RKO (cell line): ENCODE measurements around the gene STK32B.

Source experiments
- DNase-seq: peaks from one replicate; pipeline ENCODE4 v3.0.0-alpha.2; 2016; ENCODE audit warnings: low spot score

The STK32B gene

DNA sequence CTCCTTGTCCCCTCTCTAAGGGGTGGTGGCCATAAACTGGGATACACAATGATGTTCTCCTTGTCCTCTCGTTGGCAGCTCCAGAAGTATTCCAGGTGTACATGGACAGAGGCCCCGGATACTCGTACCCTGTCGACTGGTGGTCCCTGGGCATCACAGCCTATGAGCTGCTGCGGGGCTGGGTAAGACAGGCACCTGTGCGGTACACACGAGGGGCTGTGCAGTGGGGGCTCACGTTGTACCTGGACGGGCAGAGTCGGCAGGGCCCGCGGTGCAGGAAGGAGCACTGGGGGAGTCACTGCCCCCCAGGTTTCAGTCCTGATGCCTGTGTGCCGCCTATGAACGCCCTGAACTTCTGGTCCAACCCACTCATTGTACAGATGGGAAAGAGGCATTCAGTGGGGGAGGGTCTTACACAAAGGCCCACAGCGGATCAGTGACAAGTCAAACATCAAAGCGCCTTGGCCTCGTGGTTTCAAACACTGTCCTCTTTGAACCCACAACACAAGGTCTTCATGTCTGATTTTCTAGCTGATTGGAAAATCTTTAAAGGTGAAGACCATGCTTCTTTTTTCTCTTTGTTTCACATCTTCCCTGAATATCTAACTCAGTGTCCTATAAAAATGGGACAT is 395.4 kb downstream of the STK32B start:
- no peak for DNase-seq

DNA sequence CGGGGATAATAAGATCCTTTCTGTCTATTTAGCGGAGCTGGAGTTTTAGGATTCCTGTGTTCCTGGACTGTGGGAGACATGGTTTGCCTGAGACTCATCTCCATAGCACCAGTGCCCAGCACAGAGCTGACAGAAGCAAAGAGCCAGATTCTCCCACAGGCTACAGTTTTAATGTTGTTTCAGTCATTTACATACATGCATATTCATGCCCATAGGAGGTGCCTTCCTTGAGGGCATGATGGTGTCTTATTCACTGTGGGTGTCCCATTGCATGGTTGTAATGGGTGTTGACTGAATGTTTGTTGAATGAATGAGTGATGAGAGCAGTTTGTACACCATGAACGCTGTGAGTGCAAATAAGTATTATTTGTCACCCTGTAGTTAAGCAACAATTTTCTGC is 396.5 kb downstream of the STK32B start:
- DNase-seq = no peak

DNA sequence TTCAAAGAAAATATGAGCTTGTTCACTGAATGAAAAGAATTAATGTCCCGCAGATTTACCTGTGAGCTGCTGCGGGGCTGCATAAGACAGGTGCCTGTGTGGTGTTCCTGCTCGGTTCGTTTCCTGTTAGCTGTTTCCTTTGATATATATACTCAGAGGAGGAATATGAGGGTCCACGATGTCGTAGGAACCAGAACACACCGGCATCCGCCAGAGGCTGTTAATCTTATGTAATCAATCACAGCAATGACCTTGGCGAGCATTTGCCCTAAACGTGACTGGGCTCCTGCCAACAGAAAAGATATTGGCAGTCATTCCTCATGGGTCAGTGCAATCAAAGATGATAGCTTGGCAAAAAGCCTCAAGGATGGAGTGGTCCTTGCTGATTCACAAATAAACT is 396.9 kb downstream of the STK32B start:
- DNase-seq = no peak

DNA sequence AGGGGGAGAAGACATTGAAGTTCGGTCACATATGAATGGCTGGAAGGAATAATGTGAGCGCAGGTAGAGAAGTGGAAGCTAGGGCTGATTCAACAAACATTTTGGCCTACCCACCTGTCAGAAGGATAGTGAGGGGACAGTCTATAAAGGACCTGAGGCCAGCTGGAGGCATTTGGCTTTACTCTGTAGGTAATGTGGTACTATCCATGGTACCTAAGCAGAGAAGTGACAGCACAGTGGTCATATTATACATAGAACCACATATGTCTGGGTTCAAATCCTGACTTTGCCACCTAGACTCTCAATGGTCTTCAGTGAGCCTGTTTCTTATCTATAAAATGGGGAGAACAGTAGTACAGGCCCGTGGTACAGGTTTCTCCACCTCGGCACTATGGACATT is 400.0 kb downstream of the STK32B start:
- DNase-seq = no peak

DNA sequence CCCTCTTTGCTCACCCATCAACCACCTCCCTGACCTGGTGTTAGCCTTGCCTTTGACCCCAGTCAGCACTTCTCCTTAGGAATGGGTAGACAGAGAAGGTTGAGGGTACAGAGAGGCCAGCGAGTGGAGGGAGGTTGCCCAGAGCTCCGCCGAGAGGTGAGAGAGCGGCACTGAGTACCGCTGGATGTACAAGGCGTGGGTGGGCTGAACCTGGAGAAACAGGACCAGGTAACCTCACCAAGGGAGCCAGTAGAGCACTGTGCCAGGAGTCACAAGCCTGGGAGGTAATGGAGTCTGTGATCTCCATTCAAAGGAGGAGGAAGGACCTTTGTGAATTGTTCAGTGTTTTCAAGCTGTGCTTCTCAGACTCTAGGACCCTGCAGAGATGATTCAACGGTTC is 400.9 kb downstream of the STK32B start:
- no peak for DNase-seq

DNA sequence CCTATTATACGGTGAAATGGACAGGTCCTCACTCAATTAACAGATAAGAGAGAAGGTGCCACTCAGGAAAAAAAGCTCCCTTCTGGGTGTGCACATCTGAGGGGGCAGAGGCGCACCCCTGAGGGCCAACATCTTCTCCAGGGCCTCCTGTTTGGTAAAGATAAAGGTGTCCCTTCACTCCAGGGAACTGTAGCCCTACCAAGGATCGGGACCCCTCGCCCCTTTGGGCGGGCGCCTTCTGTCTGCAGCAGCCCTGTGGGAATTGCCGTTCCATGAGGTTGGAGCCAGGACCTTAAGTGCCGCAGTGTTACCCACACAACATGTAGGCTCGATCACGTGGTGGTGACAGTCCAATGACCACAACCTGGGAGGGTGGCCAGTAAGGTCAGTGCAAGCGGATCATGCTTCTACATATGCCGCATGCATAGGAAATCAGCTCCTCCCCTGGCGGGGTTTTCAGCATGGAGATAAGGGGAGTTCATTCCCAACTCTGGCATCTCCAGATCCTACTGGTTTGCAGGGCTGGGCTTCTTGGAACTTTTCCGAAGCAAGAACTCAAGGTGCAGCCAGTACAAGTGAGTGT is 403.8 kb downstream of the STK32B start:
- DNase-seq = no peak

DNA sequence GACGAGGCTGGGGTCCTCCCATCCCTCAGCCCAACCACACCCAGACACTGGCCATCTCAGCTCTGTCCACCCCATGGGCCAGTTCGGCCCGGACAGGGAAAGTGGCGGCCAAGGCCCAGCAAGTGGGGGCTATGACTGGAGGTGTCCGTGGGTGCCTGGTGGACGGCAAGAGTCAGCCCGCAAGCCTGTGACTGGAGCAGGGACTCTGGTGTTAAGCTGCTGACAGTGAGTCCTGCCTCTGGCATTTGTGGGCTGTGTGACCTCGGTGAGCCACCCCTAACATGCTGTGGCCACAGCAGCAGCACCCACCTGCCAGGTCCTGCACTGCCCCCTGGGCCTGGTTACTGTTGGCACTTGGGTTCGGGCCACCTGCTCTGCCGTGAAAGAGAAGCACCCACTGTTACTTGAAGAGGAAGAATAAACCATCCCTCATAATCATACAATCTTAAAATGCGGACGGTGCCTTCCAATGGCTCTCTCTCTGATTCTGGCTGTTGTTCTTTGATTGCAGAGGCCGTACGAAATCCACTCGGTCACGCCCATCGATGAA is 405.1 kb downstream of the STK32B start:
- DNase-seq = no peak

DNA sequence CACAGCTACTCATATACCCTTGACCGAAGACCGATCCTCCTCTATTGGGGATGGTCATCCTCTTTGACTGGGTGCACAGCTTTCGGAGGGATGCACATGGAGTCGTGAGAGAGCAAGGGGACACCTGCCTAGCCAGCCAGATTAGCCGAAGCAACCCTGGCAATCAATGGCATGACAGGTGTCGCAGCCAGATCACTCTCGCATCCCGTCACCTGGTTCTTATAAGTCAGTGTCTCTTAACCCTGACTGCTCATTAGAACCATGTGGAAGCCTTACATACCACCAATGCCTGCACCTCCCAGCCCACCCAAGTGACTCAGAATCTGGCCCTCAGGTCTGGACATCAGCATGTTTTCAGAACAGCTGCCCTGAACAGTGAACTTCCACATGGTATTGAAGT is 407.4 kb downstream of the STK32B start:
- DNase-seq = no peak

DNA sequence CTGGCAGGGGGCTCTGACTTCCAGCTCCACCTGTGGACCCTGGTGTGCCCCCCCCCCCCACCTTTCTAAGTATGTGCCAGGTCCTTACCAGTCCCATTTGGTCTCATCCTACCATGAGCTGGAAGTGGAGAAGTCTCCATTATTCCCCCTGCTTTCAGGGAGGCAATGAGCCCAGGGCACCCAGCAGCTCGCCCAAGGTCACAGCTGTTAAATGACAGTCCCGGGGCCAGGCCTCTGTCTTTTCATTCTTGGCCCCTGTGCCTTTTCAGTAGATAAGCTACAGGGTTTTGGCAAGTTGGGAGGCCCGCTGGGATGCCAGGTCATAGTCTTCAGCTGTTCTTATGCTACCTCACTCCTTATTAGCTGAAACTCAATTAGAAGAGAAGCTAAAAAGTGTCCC is 408.0 kb downstream of the STK32B start:
- no peak for DNase-seq

DNA sequence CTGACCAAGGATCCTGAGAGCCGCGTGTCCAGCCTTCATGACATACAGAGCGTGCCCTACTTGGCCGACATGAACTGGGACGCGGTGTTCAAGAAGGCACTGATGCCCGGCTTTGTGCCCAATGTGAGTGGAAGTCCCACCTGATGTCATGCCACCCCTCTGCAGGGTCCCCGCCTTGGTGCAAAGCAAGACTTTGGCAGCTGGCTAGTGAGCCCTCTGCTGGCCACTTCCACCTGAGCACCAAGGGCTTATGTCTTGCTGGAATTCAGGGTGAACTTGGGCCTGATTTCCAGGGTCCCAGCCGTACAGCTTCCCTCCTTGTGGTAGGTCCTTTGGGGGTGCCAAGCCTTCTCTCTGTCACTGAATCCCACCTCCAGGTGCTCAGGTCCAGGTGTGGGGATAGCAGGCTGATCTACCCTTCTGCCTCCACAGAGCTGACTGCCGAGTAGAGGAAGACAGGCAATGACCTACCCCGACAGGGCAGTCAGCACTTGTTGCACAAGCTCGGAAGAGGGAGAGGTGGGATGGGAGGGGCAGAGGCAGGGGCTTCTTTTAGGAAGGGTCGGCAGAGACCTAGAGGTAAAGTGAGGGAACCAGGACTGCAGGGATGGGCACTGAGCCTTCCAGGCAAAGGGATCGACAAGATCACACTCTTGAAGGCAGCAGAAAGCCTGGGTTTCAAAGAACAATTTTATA is 409.0 kb downstream of the STK32B start:
- peak; percentile 30 for DNase-seq

DNA sequence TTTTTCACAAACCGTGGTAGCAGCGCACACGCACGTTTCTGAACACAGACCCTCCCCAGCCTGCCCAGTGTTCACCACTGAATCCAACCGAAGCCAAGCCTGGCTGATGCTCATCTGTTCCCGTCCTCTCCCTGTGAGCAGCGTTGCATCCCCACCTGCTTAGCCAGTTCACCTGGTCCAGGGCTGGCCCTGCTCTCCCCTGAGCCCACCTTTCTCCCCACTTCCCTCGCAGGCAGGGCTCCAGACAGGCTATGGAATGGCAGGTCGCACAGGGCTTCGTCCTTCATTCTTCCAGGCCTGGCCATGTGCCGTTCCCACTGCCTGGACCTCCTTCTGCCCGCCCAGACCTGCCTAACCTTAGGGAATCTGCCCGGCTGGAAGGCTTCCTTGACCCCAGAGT is 410.2 kb downstream of the STK32B start:
- no peak for DNase-seq

DNA sequence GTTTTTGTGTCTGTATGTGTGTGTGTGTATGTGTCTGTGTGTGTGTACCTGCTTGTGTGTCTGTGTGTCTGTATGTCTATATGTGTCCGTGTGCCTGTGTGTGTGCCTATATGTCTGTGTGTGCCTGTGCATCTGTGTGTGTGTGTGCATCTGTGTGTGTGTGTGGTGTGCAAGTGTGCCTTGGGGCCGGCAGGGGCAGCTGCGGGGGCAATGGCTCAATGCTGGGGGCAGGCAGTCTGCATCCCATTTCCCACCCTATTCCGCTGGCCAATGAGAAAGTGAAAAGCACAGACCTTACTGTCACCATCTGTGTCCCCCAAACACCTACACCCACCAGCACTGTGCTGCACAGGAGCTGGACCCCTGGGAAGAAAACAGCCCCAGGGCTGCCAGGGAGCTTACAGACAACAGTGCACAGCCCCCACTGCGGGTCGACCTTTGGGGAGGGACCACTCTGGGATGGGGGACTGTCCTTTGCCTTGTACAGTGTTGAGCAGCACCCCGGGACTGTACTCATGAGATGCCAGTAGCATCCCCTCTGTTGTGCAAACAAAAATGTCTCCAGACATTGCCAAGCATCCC is 411.1 kb downstream of the STK32B start:
- DNase-seq = no peak

DNA sequence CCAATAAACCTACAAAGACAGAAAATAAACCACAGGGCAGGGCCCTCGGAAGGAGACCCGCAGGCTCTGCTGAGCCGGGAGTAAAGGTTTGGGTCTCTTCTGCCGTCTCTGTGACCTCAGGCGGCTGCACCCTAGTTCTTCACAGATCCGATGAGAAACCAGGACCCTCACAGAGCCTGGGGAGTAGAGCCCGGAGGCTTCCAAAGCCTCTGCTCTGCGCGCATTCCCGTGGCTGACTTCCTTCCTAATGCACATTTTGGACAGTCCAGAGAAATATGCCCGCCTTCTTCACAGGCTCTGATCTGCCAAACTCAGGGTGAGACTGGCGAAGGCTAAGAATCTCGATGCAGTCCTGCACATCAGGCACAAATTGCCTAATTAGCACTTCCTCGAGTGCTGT is 411.6 kb downstream of the STK32B start:
- no peak for DNase-seq

DNA sequence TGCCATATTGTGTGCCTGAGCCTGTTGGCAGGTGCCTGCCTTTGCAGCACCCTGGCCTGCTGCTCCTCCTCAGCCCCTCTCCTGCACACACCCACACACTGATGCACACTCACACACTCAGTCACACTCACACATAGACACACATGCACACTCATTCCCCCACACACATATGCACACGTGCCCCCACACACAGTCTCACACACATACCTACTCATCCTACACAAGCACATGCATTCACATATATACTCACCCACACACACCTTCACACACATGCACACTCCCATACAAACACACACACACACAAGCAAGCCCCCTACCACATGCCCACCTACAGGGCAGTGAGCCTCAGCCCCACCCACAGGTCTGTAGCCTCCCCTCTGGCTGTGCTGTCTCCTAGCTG is 412.1 kb downstream of the STK32B start:
- DNase-seq = no peak

DNA sequence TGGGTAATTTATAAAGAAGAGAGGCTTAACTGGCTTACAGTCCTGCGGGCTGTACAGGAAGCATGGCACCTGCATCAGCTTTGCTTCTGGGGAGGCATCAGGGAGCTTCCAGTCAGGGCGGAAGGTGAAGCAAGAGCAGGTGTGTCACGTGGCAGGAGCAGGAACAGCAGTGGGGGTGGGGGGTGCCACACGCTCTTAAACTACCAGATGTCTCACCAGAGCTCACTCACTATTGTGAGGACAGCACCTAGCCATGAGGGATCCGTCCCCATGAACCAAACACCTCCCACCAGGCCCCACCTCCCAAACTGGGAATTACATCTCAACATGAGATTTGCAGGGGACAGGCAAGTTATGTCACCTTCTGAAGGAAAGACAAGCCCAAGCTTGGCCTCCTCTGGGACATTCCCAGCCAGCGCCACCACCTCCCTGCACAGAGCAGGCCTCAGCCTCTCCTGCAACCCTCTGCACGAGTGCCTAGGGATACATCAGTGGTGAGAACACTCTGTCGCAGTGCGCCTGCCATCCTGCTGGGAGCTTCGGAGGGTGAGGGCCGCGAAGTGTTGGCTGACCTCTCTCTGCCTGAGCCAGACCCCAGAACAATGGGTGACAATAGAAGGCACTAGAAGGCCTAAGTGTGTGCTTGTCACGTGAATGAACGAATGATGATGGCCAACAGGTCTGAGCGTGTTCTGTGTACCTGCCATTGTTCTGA is 412.8 kb downstream of the STK32B start:
- DNase-seq = no peak

DNA sequence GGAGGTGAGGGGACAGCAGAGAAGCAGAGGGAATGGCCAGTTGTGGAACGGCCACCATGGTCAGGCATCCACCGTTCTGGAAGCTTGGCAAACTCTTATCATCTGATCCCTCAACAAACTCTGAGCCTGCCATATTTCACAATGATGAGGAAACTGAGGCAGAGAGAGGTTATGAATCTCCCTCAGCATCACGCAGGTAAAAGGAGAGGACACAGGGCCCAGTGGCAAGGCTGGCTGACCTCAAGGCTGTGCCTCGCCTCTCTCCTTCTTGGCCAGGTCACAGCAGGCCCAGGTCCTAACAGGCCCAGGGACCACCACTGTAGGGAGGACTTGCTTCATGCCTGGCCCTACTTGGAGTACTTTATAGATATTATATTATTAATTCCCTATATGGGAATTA is 414.2 kb downstream of the STK32B start:
- no peak for DNase-seq

DNA sequence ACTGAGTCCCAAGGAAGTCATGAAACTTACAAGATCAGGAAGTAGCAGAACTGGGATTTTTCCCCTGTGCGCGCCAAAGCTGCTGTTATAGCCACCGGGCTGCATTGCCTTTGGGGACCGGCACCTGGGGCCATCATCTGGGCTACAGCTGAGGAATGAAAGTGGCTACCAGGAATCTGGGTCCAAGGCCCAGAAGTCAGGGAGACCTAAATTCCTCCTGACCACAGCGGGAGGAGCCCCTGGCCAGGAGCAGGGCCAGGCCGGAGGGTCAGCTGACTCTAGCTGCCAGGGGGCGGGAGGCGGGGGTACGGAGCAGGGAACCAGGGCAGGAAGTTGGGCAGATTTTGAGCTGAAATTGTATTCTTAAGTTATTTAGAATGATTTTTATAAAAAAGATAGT is 414.7 kb downstream of the STK32B start:
- no peak for DNase-seq

DNA sequence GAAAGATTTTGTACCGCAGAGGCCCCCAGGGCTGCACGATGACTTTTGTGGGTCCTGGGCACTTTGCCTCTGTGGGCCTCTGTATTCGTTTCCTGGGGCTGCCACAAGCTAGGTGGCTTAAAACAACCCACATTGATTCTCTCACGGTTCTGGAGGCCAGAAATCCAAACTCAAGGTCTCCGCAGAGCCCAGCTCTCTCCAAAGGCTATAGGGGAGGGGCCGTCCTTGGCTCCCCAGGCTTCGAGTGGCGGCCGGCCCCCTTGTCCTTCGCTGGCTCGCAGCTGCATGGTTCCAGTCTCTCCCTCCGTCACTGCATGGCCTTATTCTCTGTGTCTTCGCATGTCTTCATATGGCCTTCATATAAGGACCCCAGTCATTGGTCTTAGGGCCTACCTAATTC is 415.8 kb downstream of the STK32B start:
- DNase-seq = no peak

DNA sequence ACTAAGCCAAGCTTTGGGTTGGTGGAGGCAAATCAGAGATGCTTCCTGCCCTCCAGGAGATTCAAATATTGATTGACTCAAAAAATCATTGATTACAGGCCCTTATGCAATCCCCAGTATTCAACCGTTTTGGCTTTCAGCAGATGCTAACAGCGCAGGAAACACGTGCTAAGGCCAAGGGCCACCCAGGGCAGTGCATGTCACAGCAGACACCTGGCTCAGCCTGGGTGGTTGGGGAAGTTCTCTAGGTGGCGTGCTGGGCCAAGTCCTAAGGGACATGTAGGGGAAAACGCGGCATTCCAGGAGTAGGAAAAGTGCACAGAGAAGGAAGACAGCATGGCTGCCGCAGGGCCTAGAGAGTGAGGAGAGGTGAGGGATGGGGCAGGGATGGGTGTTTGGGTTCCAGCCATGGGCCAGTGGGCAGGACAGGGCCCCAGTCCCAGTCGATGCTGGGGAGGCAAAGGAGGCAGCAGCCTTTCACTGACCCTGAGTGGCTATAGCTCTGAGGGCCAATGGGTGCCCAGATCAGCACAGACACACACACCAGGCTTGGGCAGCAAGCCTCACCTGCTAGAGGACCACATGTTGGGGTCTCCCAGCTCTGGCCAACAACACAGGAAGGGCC is 418.0 kb downstream of the STK32B start:
- DNase-seq = no peak

DNA sequence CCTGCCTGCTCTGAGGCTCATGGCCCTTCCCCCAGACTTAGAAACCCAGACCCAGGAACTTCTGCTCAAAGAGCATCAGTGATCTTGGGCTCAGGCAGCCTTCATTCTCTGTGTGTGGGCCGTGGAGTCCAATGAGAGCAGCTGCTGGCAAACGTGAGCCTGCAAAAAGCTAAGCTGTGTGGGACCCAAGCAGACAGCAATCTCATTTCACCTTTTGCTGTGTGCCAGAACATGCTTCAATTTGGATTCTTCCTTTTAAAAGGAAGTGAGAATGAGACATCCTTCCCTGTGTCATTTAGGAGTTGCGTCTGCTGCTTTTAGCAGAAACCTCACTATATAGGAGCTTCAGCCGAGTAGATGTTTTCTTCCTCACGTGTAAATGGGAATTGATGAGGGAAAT is 418.6 kb downstream of the STK32B start:
- DNase-seq = no peak

DNA sequence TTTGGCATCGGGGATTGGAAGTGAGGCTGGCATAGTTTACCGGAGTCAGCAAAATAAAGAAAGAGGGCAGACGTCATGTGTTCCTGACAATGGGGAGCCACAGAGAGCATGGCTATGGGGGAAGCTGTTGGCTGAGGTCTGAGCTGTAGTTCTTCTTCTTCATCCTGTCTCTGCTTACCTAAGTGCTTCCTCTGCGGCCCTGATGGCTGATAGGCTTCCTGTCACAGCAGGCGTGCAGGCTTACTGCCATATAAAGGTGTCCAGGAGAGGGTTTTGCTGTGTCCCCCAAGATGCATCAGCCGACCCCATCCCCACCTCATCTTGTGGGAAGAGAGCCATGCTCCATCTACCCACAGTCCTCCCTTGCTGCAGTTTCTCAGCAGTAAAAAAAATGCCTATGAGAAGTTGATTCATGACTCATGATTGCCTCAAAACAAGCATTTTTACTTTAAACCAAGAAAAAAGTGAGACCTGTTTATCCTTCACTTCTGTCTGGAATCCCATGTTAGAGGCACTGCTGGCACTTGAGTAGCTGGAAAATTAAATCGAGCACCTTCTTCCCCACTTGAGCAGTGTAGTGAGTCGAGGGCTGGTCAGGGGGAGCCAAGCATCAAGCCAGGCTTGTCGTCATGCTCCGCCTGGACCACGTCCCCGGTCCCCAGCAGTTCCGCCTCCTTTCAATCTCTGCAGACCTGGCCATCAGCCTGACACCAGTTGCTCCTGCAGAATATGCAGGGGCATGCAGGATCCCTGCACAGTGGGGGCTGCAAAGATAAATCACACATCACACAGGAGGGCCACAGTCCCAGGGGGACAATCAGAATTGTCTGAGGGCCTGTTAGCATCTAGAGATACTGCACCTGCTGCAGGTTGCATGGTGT is 419.3 kb downstream of the STK32B start:
- DNase-seq = no peak
